Fibroblast of peridontal ligament (primary cell): Measurements from ENCODE around the gene SPEN.
"Not testable (repeated sequence)": the region's sequence is repeated elsewhere in the genome, so short reads cannot be mapped to it uniquely, and the experiment has no call there.

Experiments used
- DNase-seq: peaks from one replicate; pipeline ENCODE4 v3.0.0-alpha.2; 2010; ENCODE audit errors: extremely low read depth

The SPEN gene

GRCh38 chr1:15962671-15963362 is 115.3 kb downstream of the SPEN start:
- DNase-seq = no peak

DNA sequence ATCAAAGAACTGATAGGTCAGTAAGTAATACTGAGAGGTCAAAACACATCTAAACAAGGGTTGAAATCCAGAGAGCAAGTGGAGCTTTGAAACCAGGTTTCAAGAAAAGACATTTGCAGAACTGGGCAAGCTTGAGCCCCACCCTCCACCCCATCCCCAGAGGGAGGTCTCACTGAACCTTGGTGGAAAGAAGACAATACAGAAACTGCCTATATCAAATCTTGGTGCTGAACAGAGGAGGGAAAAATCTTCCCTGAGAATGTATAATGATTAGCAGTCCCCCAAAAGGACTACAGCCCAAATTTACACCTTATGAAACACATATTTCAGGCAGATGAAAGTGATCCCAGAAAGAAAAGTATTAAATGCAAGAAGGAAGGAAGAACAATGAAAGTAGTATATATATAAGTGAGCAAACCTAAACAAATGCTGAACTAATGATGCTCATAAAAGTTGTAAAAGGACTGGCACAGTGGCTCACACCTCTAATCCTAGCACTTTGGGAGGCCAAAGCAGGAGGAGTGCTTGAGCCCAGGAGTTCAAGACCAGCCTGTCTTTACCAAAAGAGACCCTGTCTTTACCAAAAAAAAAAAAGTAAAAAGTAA is 116.0 kb downstream of the SPEN start:
- no peak for DNase-seq

- DNase-seq = no peak
These were observed 116.6 kb downstream of the SPEN start for GRCh38 chr1:15963968-15964648.

DNA sequence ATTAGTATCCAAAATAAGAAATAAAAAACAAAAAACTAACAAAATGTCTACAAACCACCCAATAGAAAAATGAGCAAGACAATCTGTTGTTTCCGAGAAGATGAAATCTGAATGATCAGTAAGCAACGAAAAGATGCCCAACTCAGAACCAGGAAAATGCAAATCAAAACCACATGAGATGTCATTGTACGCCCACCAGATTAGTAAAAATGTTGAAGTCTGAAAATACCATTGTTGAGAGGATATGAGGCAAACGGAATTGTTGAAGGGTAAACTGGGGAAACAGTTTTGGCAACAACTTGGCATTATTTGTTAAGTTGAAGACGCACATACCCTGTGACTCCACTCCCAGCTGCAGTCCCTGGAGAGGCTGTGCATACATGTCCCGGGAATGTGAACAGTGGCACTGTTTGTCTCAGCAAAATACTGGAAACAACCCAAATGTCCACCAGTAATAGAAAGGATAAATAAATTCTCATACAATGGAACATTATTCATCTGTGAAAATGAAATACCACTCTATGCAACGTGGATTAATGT is 117.8 kb downstream of the SPEN start:
- peak; percentile 57 for DNase-seq

DNA sequence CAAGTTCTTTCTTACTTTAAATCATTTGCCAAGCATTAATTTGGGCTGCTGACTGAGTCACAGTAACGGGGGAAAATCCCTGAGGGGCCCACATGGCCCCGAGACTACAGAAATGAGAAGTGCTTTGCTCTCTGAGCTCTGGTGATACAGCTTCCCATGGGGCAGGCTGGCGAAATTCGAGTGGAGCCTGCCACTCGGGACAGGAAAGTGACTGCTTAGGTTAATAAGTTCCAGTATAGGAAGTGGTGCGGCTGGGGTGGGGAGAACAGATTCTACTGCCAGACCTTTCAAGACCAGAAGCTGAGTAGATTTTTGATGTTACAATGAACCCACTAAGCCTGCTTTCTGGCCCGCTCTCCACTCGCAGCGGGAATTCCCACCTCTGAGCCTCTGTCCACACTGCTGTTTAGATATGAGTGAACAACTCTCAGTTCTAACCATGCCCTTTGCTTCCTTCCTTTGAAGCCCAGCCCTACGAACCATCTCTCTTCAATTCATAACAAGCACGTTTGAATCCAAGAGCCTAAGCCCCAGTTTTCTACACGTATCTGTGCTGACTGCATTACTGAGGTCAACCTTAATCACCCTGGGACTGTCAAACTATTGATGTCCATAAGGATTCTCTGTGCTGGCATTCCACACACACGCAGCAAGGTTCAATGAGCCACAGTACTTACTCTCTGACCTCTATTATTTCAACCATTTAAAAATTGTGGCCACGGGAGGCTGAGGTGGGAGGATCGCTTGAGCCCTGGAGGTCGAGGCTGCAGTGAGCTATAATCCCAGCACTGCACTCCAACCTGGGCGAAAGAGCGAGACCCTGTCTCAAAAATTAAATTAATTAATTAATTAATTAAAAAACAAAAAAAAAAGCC is 118.8 kb downstream of the SPEN start:
- DNase-seq = peak; percentile 49

GRCh38 chr1:15966956-15967344 is 119.4 kb downstream of the SPEN start:
- no peak for DNase-seq

DNA sequence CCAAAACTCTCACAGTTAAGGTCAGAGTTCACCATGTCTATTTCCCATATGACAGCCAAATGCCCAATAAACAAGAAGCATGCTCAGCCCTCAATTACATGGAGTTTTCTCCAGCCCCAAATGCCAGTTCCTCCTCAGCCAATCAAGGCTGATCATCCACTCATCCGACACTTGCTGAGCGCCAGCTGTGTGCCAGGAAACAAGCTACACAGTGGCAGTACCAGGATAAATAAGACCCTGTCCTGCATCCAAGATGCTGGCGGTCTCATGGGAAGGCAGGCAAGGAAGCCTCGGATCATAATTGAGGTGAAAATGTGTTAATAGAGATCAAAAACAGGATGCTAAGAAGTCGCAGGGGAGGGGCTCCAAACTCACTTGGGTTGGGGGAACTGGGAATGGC is 120.7 kb downstream of the SPEN start:
- no peak for DNase-seq

DNA sequence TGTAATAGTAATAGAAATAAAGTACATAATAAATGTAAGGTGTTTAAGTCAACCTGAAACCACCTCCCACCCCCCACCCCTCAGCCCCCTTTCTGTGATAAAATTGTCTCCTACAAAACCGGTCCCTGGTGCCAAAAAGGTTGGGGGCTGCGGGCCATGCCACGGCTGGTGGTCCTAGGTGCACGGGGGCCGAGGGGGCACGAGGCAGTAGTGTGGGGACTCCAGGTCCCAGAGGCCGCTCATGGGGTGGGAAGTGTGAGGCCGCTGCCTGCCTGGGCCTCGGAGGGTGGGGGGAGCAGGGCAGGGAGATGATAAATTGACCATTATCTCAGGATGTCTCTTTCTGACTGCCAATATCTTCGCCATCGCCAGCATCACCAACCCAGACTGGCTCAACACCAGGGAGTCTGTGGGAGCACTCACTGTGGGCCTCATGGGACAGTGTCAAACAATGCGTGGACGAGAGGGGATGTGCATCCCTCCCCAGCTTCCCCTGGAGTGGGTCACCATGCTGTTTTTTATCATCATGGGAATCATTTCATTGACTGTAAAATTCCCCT is 121.9 kb downstream of the SPEN start:
- DNase-seq = no peak

GRCh38 chr1:15970911-15971310 is 123.4 kb downstream of the SPEN start:
- no peak for DNase-seq

GRCh38 chr1:15972409-15972808 is 124.9 kb downstream of the SPEN start:
- no peak for DNase-seq

GRCh38 chr1:15973772-15974171 is 126.3 kb downstream of the SPEN start:
- no peak for DNase-seq

DNA sequence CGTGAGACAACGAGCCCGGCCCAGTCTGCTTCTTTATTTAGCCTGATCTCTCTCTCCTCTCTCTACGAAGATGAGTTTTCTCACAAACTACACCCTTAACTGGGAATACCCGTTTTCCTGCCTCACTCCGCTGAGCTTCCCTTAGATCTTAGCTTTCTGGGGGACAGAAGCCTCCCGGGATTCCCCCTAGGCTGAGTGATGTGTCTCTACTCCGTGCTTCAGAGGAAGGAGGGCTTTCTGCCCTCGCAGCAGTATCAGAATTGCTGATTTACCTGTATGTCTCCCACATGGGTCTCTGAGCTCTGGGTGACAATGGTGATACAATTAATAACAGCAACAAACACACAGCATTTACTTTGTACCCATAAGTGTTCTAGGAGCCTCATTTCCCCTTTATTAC is 127.3 kb downstream of the SPEN start:
- DNase-seq = no peak

DNA sequence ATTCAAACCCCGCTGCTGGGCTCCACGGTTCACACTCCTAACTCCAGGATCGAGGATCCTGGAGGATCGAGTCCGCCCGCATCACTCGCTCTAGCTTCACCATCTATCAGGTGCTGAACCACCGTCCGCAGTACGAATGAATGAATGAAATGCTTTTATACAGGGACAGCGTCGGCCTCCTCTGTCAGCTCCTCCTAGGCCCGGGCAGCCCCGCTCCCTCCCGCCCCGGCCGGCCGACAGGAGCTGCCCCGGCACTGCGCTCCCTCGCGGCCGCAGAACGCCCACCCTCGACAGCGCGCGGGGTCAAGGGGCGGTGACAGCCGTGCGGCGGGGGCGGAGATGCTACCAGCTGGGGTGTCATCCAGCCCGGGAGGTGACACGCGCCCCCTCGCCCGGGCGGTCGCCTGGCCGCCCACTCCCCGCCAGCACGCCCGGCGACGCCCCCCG is 127.9 kb downstream of the SPEN start:
- DNase-seq = no peak

- DNase-seq = peak; percentile 90
These were observed 128.5 kb downstream of the SPEN start, which contains the start of gene ZBTB17 for GRCh38 chr1:15975805-15976680. Gene ZBTB17, minus strand, starts transcription at chr1:15976101. Its CDS starts 27,606 bp downstream, at chr1:15948495.

GRCh38 chr1:15977947-15978346 is 130.4 kb downstream of the SPEN start:
- DNase-seq = not testable (repeated sequence)

GRCh38 chr1:15981679-15982078 is 134.2 kb downstream of the SPEN start:
- no peak for DNase-seq

GRCh38 chr1:15983275-15983674 is 135.8 kb downstream of the SPEN start:
- DNase-seq = no peak

DNA sequence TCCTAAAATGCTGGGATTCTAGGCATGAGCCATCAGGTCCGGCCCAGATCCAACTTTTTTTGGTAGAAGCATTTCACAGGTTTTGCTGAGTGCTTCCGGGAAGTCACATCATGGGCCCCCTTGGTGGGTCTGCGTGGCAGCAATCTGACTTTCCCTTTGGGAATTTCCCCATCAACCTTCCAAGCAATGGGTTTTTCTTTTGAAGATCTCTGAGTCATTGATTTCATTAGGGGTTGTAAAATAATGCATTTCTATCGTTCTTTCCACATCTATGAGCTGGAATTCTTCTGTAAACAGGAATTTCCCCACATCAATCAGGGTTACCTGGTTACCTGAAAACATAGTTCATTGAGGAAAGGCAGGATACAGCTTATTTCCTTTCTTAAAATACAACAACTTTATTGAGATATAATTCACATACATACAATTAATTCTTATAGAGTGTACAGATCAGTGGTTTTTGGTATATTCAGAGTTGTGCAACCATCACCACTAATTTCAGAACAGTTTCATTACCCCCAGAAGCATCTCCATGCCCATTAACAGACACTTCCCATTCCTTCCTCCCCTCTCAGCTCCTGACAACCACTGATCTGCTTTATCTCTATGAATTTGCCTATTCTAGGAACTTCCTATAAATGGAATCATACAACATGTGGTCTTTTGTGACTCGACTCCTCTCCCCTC is 138.2 kb downstream of the SPEN start:
- DNase-seq = no peak

- DNase-seq = no peak
These were observed 141.6 kb downstream of the SPEN start for GRCh38 chr1:15988856-15989736.
